Endothelial cell of umbilical vein (primary cell): Measurements from ENCODE around the gene CSNK1G1. TPM values are rescaled to one million over a fixed set of nuclear protein-coding genes. Genes with fewer than 3 reads are reported as not detected.

ENCODE experiments used
- BruUV-seq: library from RNA; stranded (reverse); fragments of 400-500 nt; replicated peaks from 2 replicates; lab custom pipeline; 2021; lab: Mats Ljungman, UMichigan
- CTCF ChIA-PET: fragments of 300-600, 350-600 bp; sonication (Branson Sonifier 250); formaldehyde crosslinking; loops from one replicate; lab custom pipeline; 2021; ENCODE audit warnings: antibody characterized with exemption, inconsistent platforms; lab: Charles Lee
- POLR2A ChIA-PET: fragments of 300-600, 350-600 bp; sonication (Branson Sonifier 250); formaldehyde crosslinking; loops from one replicate; lab custom pipeline; 2021; ENCODE audit warnings: antibody characterized with exemption, inconsistent platforms; lab: Charles Lee
- DNase-seq: peaks from one replicate; pipeline ENCODE4 v3.0.0-alpha.2; 2011; ENCODE audit warnings: low read depth, low spot score
- FAIRE-seq: peaks from 2 replicates; lab custom pipeline; 2011; peaks lifted over from hg19 to GRCh38; lab: Jason Lieb, UNC
- H2AFZ ChIP-seq: 2 replicates; pipeline ENCODE4 v1.6.0; 2012; ENCODE audit warnings: low read depth, low read length, control low read depth, inconsistent platforms
- H3K27ac ChIP-seq: 2 replicates; pipeline ENCODE4 v1.5.1; 2011; ENCODE audit warnings: low read depth, mild to moderate bottlenecking, control low read depth, low read length, moderate library complexity; ENCODE audit not compliant: insufficient read depth
- H3K27me3 ChIP-seq, 2 experiments: 2 replicates each; pipeline versions ENCODE4 v1.6.0 to v1.6.1; 2011; ENCODE audit warnings: low read length in 2 of 2, mixed read lengths in 1 of 2; ENCODE audit not compliant: control insufficient read depth in 2 of 2, insufficient read depth in 2 of 2
- H3K36me3 ChIP-seq, 2 experiments: 2 replicates in 1 of 2; 3 replicates in 1 of 2; pipeline ENCODE4 v1.5.1; 2011; ENCODE audit warnings: low read length in 2 of 2, mild to moderate bottlenecking in 1 of 2, moderate library complexity in 1 of 2; ENCODE audit not compliant: control insufficient read depth in 2 of 2, insufficient read depth in 2 of 2; ENCODE audit errors: extremely low read depth in 1 of 2
- H3K4me1 ChIP-seq: 3 replicates; pipeline ENCODE4 v1.5.1; 2011; ENCODE audit warnings: mild to moderate bottlenecking, low read length; ENCODE audit not compliant: control insufficient read depth, insufficient read depth; ENCODE audit errors: extremely low read depth
- H3K4me2 ChIP-seq: 2 replicates; pipeline ENCODE4 v1.6.1; 2011; ENCODE audit warnings: low read length, control low read depth, mixed read lengths; ENCODE audit not compliant: insufficient read depth
- H3K4me3 ChIP-seq, 3 experiments: fragments of 200-600 bp in 1 of 3; sonication (generic), shearing (Covaris generic) in 1 of 3; replicated peaks in 1 of 3; 2 replicates each; pipeline ENCODE4 v1.5.1; 2011 to 2016; ENCODE audit warnings: control low read depth in 3 of 3, low read length in 3 of 3, mild to moderate bottlenecking in 2 of 3, inconsistent platforms in 1 of 3, low read depth in 1 of 3, moderate library complexity in 1 of 3; ENCODE audit not compliant: insufficient read depth in 1 of 3
- H3K79me2 ChIP-seq: 2 replicates; pipeline ENCODE4 v1.6.0; 2012; ENCODE audit warnings: low read length, inconsistent platforms; ENCODE audit not compliant: control insufficient read depth, insufficient read depth
- H3K9ac ChIP-seq: replicated peaks from 2 replicates; pipeline ENCODE3; 2011; ENCODE audit warnings: low read length, control low read depth; ENCODE audit not compliant: insufficient read depth; ENCODE audit errors: extremely low read depth
- H3K9me1 ChIP-seq: replicated peaks from 3 replicates; pipeline ENCODE4 v1.6.0; 2011; ENCODE audit warnings: mild to moderate bottlenecking, low read length; ENCODE audit not compliant: control insufficient read depth, insufficient read depth; ENCODE audit errors: extremely low read depth
- H3K9me3 ChIP-seq: replicated peaks from 2 replicates; pipeline ENCODE4 v1.5.1; 2012; ENCODE audit warnings: low read length, inconsistent platforms; ENCODE audit not compliant: control insufficient read depth, insufficient read depth
- H4K20me1 ChIP-seq: replicated peaks from 2 replicates; pipeline ENCODE3; 2011; ENCODE audit warnings: mild to moderate bottlenecking, low read length; ENCODE audit not compliant: control insufficient read depth, insufficient read depth; ENCODE audit errors: extremely low read depth
- CTCF ChIP-seq, 2 donors: IDR thresholded peaks; 1 replicate in 1 of 2; 2 replicates in 1 of 2; pipeline ENCODE4 v1.5.1; 2011; ENCODE audit warnings: low read length in 2 of 2, mild to moderate bottlenecking in 2 of 2, moderate library complexity in 2 of 2, control low read depth in 1 of 2, inconsistent platforms in 1 of 2, low read depth in 1 of 2; ENCODE audit not compliant: insufficient read depth in 1 of 2; ENCODE audit errors: extremely low read depth in 1 of 2
- EZH2 ChIP-seq: IDR thresholded peaks from 2 replicates; pipeline ENCODE4 v1.6.1; 2012; ENCODE audit warnings: borderline replicate concordance, low read depth, mild to moderate bottlenecking, moderate library complexity, low read length, inconsistent platforms; ENCODE audit not compliant: severe bottlenecking
- FOS ChIP-seq: IDR thresholded peaks from 2 replicates; pipeline ENCODE4 v1.6.1; 2011; ENCODE audit warnings: mild to moderate bottlenecking, low read length, moderate library complexity, borderline replicate concordance; ENCODE audit not compliant: insufficient read depth
- GATA2 ChIP-seq: IDR thresholded peaks from 2 replicates; pipeline ENCODE4 v1.7.0; 2011; ENCODE audit warnings: low read depth, mild to moderate bottlenecking, moderate library complexity, mixed read lengths, low read length; ENCODE audit not compliant: insufficient read length, insufficient read depth
- JUN ChIP-seq: IDR thresholded peaks from 2 replicates; pipeline ENCODE4 v1.6.1; 2011; ENCODE audit warnings: borderline replicate concordance, low read depth; ENCODE audit not compliant: insufficient read length, insufficient read depth
- MAX ChIP-seq: IDR thresholded peaks from 2 replicates; pipeline ENCODE4 v1.6.1; 2011; ENCODE audit not compliant: insufficient read depth, insufficient read length
- MYC ChIP-seq: IDR thresholded peaks from one replicate; pipeline ENCODE4 v1.6.1; 2011; ENCODE audit warnings: mild to moderate bottlenecking, low read depth, low read length
- POLR2A ChIP-seq: IDR thresholded peaks from 2 replicates; pipeline ENCODE4 v1.6.1; 2012; ENCODE audit warnings: low read depth, mild to moderate bottlenecking, control low read depth, low read length
- POLR2AphosphoS5 ChIP-seq: IDR thresholded peaks from 2 replicates; pipeline ENCODE4 v1.6.1; 2012; ENCODE audit warnings: low read depth, mild to moderate bottlenecking, control low read depth, low read length, moderate library complexity; ENCODE audit not compliant: insufficient read depth
- dilution Hi-C: fragments of 300-500 bp; cut with MboI; formaldehyde crosslinking; loops from one replicate; pipeline ENCODE4 v1.15.0; 2019; ENCODE audit warnings: low sequenced_read_pairs; ENCODE audit not compliant: extremely low pct_ligation_motif_present
- intact Hi-C: fragments of 100-400 bp; cut with micrococcal nuclease; formaldehyde crosslinking; loops from one replicate; pipeline ENCODE4 v1.10.0; 2022
- polyA plus RNA-seq, 4 experiments: library from polyadenylated mRNA; depleted of rRNA in 3 of 4; stranded (reverse) in 3 of 4; unstranded in 1 of 4; fragments of >200 nt; gene quantifications; 2 replicates each; pipeline versions ENCODE4 v1.2.1 to v1.2.3, GENCODE V29; 2011 to 2012; ENCODE audit warnings: missing spikeins in 1 of 4
- total RNA-seq: library from RNA; stranded (reverse); gene quantifications from 2 replicates; pipeline ENCODE4 v1.2.3, GENCODE V29; 2021

CSNK1G1 gene
- total and polyA plus RNA-seq, 2 donors (not counting 3 experiments of a cell fraction or from before 2014, with no cell fraction given), result 9.0 to 31.7 TPM

GRCh38 chr15:64205202-64205601, 150.8 kb downstream of the CSNK1G1 start:
- FAIRE-seq, result no peak
- H3K9me1 ChIP-seq, result no peaks in the 10 kb centered on the region
- H4K20me1 ChIP-seq, result no peaks in the 10 kb centered on the region
- no peaks in the 10 kb centered on the region for H3K27me3 ChIP-seq
- ChIA-PET CTCF (interaction anchor here (0.9 to 1.9 kb wide), 3 partner anchors 42 to 151 kb away, joined by 3 to 9 read pairs (median 3); partner anchors contain the start of genes CSNK1G1 and PPIB), POLR2A (no interaction called here)
- no TSS peak for BruUV-seq
- no peak for DNase-seq
- no peak overlapping the region for H3K27ac ChIP-seq
- peaks cover 2% of the 10 kb centered on the region for H3K4me1 ChIP-seq
- intact Hi-C loops, result no loop called here
- peaks cover 0 to 8% of the 10 kb centered on the region in 2 experiments for H3K36me3 ChIP-seq
- H3K4me3 ChIP-seq, result no peak overlapping the region
- no peaks in the 10 kb centered on the region for H3K79me2 ChIP-seq
- TF ChIP-seq MAX, result no peak
- no peak for TF ChIP-seq MYC
- H3K4me2 ChIP-seq, result no peak overlapping the region
- H3K9me3 ChIP-seq, result no peaks in the 10 kb centered on the region
- H2AFZ ChIP-seq, result no peak overlapping the region
- no peak overlapping the region for H3K9ac ChIP-seq
- dilution Hi-C loops, result no loop called here

GRCh38 chr15:64197425-64197824, 158.5 kb downstream of the CSNK1G1 start:
- no peak overlapping the region for H3K4me2 ChIP-seq
- H2AFZ ChIP-seq, result no peak overlapping the region
- intact Hi-C loops, result no loop called here
- H3K4me1 ChIP-seq, result no peaks in the 10 kb centered on the region
- H3K36me3 ChIP-seq, result peaks cover 0 to 4% of the 10 kb centered on the region in 2 experiments
- ChIA-PET POLR2A (no interaction called here), CTCF (interaction anchor here (2.5 kb wide), 1 partner anchor 18 kb away, joined by 9 read pairs; no protein-coding TSS in a partner anchor)
- H3K27ac ChIP-seq, result no peak overlapping the region
- H3K9ac ChIP-seq, result no peak overlapping the region
- DNase-seq (no peak), FAIRE-seq (no peak)
- no TSS peak for BruUV-seq
- no peaks in the 10 kb centered on the region for H3K79me2 ChIP-seq
- H4K20me1 ChIP-seq, result no peaks in the 10 kb centered on the region
- dilution Hi-C loops, result no loop called here
- TF ChIP-seq JUN (no peak), POLR2A (no peak), FOS (no peak), MAX (no peak), CTCF (IDR thresholded peaks at IDR 0.05; ENCODE audit: extremely low read depth in 1 of 2, insufficient read depth in 1 of 2, low read depth in 1 of 2, low read length in 2 of 2) (no peak), POLR2AphosphoS5 (no peak), GATA2 (no peak), EZH2 (no peak), MYC (no peak)
- H3K9me3 ChIP-seq, result no peaks in the 10 kb centered on the region
- no peak overlapping the region for H3K4me3 ChIP-seq
- H3K9me1 ChIP-seq, result no peaks in the 10 kb centered on the region
- no peaks in the 10 kb centered on the region for H3K27me3 ChIP-seq
